ENCODE data around the gene IRX2.

DNA sequence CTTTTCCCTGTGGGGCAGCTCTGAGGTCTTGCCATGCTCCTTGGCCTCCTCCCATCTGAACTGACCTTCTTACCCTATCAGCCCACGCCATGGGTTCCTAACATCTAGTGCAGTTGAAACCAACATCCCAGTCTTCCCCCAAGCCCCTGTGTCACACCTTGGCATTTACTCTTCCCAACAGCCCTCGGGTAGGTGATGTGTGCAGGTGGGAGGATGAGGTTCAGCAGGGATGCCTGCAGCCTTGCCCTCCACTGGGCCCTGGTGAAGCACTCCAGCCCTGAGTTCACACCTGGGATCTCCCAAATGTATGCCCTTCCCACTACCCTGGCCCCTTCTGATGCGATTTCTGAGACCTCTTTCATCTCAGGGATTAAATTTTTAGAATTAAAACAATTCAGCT, 15.5 kb downstream of the IRX2 start:
- TF ChIP-seq, protein P1, sequence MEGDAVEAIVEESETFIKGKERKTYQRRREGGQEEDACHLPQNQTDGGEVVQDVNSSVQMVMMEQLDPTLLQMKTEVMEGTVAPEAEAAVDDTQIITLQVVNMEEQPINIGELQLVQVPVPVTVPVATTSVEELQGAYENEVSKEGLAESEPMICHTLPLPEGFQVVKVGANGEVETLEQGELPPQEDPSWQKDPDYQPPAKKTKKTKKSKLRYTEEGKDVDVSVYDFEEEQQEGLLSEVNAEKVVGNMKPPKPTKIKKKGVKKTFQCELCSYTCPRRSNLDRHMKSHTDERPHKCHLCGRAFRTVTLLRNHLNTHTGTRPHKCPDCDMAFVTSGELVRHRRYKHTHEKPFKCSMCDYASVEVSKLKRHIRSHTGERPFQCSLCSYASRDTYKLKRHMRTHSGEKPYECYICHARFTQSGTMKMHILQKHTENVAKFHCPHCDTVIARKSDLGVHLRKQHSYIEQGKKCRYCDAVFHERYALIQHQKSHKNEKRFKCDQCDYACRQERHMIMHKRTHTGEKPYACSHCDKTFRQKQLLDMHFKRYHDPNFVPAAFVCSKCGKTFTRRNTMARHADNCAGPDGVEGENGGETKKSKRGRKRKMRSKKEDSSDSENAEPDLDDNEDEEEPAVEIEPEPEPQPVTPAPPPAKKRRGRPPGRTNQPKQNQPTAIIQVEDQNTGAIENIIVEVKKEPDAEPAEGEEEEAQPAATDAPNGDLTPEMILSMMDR (conservative IDR thresholded peaks at IDR 0.05; ENCODE audit: low read depth, low read length), result no peak
- TF ChIP-seq EZH2 (IDR thresholded peaks at IDR 0.05; ENCODE audit: borderline replicate concordance, low read depth, low read length, poor library complexity, severe bottlenecking), result no peak

All from A673 (cell line).